Peyer's patch (tissue), 4 donors: ENCODE results near the gene LRP11. TPM values are rescaled to one million over a fixed set of nuclear protein-coding genes. Genes with fewer than 3 reads are reported as not detected.

ENCODE experiments used
- DNase-seq, 3 donors: peaks; one replicate each; pipeline ENCODE4 v3.0.0-alpha.2; 2017 to 2019
- H3K27ac ChIP-seq, 4 donors: fragments of 200-600 bp; sonication (generic); one replicate each; pipeline ENCODE4 v1.5.1; 2016 to 2019
- H3K27me3 ChIP-seq, 2 donors: fragments of 200-600 bp; sonication (generic); one replicate each; pipeline ENCODE4 v1.5.1; 2019
- H3K36me3 ChIP-seq, 3 donors: fragments of 200-600 bp; sonication (generic); one replicate each; pipeline ENCODE4 v1.5.1; 2016 to 2019
- H3K4me1 ChIP-seq, 4 donors: fragments of 200-600 bp; sonication (generic); one replicate each; pipeline ENCODE4 v1.5.1; 2016 to 2019
- H3K4me3 ChIP-seq, 4 donors: fragments of 200-600 bp; sonication (generic); 1 replicate in 3 of 4; 2 replicates in 1 of 4; pipeline ENCODE4 v1.5.1; 2016 to 2019; ENCODE audit warnings: mild to moderate bottlenecking in 1 of 4
- H3K9me3 ChIP-seq, 4 donors: fragments of 200-600 bp; sonication (generic); one replicate each; pipeline ENCODE4 v1.5.1; 2016 to 2019; ENCODE audit warnings: mild to moderate bottlenecking in 1 of 4
- POLR2A ChIP-seq, 2 donors: fragments of 450-650 bp; IDR thresholded peaks; one replicate each; pipeline ENCODE4 v1.5.1; 2017; ENCODE audit warnings: antibody characterized with exemption in 2 of 2, mild to moderate bottlenecking in 2 of 2, moderate library complexity in 2 of 2
- total RNA-seq, 4 donors: library from RNA; depleted of rRNA; stranded (reverse); fragments of >200 nt; gene quantifications; one replicate each; pipeline ENCODE4 v1.1.0, GENCODE V29; 2016
- TF ChIP-seq, protein P1 (sequence below), 6 experiments: fragments of 450-650 bp in 4 of 6; fragments of 200-600 bp in 2 of 6; sonication (generic) in 1 of 6; IDR thresholded peaks; one replicate each; pipeline ENCODE4 v1.5.1; 2017 to 2019; ENCODE audit warnings: antibody characterized with exemption in 6 of 6, mild to moderate bottlenecking in 3 of 6, moderate library complexity in 1 of 6

The LRP11 gene
- total RNA-seq, 4 donors from 2014 or later = 3.7 to 14.6 (median 11.0) TPM

GRCh38 chr6:149905371-149905910 is 41.3 kb upstream of the LRP11 start:
- Histone ChIP-seq H3K27ac (no peak overlapping the region), H3K4me1 (no peaks in the 10 kb centered on the region), H3K9me3 (peaks cover 0 to 19% (median 2%) of the 10 kb centered on the region in 4 donors), H3K27me3 (no peaks in the 10 kb centered on the region), H3K4me3 (no peak overlapping the region), H3K36me3 (no peaks in the 10 kb centered on the region)
- no peak for TF ChIP-seq POLR2A (IDR thresholded peaks at IDR 0.05)
- TF ChIP-seq, protein P1, sequence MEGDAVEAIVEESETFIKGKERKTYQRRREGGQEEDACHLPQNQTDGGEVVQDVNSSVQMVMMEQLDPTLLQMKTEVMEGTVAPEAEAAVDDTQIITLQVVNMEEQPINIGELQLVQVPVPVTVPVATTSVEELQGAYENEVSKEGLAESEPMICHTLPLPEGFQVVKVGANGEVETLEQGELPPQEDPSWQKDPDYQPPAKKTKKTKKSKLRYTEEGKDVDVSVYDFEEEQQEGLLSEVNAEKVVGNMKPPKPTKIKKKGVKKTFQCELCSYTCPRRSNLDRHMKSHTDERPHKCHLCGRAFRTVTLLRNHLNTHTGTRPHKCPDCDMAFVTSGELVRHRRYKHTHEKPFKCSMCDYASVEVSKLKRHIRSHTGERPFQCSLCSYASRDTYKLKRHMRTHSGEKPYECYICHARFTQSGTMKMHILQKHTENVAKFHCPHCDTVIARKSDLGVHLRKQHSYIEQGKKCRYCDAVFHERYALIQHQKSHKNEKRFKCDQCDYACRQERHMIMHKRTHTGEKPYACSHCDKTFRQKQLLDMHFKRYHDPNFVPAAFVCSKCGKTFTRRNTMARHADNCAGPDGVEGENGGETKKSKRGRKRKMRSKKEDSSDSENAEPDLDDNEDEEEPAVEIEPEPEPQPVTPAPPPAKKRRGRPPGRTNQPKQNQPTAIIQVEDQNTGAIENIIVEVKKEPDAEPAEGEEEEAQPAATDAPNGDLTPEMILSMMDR (IDR thresholded peaks at IDR 0.05) = no peak
- no peak for DNase-seq

- Histone ChIP-seq H3K9me3 (peaks cover 0 to 19% (median 2%) of the 10 kb centered on the region in 4 donors), H3K4me1 (no peaks in the 10 kb centered on the region), H3K36me3 (no peaks in the 10 kb centered on the region), H3K4me3 (no peak overlapping the region), H3K27me3 (no peaks in the 10 kb centered on the region), H3K27ac (no peak overlapping the region)
- no peak for TF ChIP-seq POLR2A (IDR thresholded peaks at IDR 0.05)
- TF ChIP-seq, protein P1 (IDR thresholded peaks at IDR 0.05) = no peak
- no peak for DNase-seq
Observed at GRCh38 chr6:149904661-149905370, 40.7 kb upstream of the LRP11 start.

- no peaks in the 10 kb centered on the region for H3K4me1 ChIP-seq
- no peaks in the 10 kb centered on the region for H3K36me3 ChIP-seq
- H3K27me3 ChIP-seq = no peaks in the 10 kb centered on the region
- TF ChIP-seq, protein P1 (IDR thresholded peaks at IDR 0.05) = no peak
- TF ChIP-seq POLR2A (IDR thresholded peaks at IDR 0.05) = no peak
- DNase-seq = no peak
- H3K4me3 ChIP-seq = no peak overlapping the region
- H3K9me3 ChIP-seq = peaks cover 0 to 17% (median 2%) of the 10 kb centered on the region in 4 donors
- no peak overlapping the region for H3K27ac ChIP-seq
Observed at GRCh38 chr6:149903938-149904611, 39.9 kb upstream of the LRP11 start.

DNA sequence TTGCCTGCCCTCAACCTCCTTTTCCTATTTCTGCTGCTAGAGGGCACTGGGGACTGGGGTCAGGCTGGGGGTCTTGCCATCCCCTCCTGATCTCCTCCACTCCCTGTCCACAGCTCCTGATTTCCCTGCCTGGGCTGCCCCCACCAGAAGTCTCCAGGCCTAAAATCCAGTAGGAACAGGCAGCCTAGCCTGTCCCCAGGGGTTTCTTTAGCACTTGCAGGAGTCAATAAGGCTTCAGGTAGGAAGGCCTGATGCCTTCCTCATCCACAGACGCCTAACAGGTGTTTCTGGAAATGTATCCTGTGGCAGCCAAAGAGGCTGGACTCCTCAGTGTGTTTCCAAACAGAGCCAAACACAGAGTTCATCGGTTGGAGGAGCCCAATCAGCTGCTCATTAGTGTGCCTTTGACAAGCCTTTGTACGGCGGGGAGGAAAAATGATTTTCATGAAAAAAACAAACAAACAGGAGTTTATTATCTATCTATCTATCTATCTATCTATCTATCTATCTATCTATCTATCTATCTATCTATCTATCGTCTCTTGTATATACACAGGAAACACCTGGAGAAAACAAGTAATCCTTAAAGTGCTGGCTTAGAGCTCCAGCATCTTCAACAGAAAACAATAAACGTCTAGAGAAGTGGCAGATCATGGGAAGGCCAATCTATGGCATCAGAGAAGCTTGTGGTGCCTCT is 37.4 kb upstream of the LRP11 start:
- Histone ChIP-seq H3K27me3 (no peaks in the 10 kb centered on the region), H3K36me3 (no peaks in the 10 kb centered on the region), H3K9me3 (peaks cover 0 to 5% (median 0%) of the 10 kb centered on the region in 4 donors), H3K4me3 (no peak overlapping the region), H3K4me1 (peaks cover 0 to 12% (median 2%) of the 10 kb centered on the region in 4 donors), H3K27ac (no peak overlapping the region)
- TF ChIP-seq, protein P1 (IDR thresholded peaks at IDR 0.05) = no peak
- no peak for TF ChIP-seq POLR2A (IDR thresholded peaks at IDR 0.05)
- no peak for DNase-seq

DNA sequence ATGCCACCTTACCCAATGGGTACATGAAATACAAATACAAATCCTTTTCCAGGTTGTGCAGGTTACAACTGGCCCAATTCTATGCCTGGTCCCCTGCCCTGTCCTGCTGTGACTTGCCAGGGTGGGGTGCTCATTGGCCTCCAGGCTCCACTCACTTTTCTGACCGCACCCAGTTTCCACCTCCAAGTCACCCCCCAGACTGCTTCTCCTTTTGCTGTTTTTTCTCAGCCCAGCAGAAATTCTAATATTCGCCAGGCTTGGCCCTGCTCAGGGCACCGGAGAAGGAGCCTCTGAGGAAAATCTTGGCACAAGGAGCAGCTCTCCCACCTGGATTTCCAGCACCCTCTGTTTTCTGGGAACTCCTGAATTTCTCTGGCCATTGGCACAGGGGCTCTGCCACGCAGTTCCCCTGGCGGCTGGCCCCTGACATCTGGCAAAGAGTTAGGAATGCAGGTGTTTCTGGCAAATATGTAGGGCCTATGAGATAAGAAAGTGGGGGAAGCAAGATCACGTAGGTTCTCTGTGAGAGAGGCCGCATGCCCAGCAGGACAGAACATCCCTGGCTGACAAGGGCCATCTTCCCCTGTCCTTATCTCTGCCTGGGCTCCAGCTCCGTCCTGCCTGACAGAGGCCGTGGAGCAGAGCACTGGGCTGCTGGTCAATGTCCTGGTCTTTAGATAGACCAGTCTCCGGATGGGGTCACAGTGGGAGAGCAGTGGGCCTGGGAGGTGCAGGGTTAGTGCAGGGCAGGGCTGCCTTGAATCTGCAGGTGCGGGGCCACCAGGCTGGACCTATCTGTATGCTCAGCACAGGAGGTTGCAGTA is 36.7 kb upstream of the LRP11 start:
- no peaks in the 10 kb centered on the region for H3K36me3 ChIP-seq
- TF ChIP-seq, protein P1 (IDR thresholded peaks at IDR 0.05) = no peak
- no peak for TF ChIP-seq POLR2A (IDR thresholded peaks at IDR 0.05)
- H3K27me3 ChIP-seq = no peaks in the 10 kb centered on the region
- no peak for DNase-seq
- peaks cover 0 to 20% (median 2%) of the 10 kb centered on the region in 4 donors for H3K4me1 ChIP-seq
- H3K27ac ChIP-seq = no peak overlapping the region
- H3K9me3 ChIP-seq = peaks cover 0 to 5% (median 0%) of the 10 kb centered on the region in 4 donors
- H3K4me3 ChIP-seq = no peak overlapping the region
